IPS-20b (cell line): ENCODE data around the gene TARS2.
A peak's percentile ranks its signal among the peaks of the same experiment; 100 is the strongest.

Experiments used
- H3K27ac ChIP-seq: one replicate; pipeline ENCODE4 v1.5.1; 2013; ENCODE audit warnings: low read length
- H3K27me3 ChIP-seq: 2 replicates; pipeline ENCODE4 v1.6.1; 2013; ENCODE audit warnings: mild to moderate bottlenecking, low read length, inconsistent platforms; ENCODE audit not compliant: insufficient read depth
- H3K36me3 ChIP-seq: 2 replicates; pipeline ENCODE4 v1.6.1; 2013; ENCODE audit warnings: low read depth, mild to moderate bottlenecking, inconsistent platforms, low read length, moderate library complexity; ENCODE audit not compliant: insufficient read depth
- H3K4me1 ChIP-seq: 2 replicates; pipeline ENCODE4 v1.6.1; 2013; ENCODE audit warnings: mild to moderate bottlenecking, control low read depth, inconsistent platforms, low read length, moderate library complexity; ENCODE audit not compliant: insufficient read depth
- H3K4me3 ChIP-seq: 2 replicates; pipeline ENCODE4 v1.5.1; 2013; ENCODE audit warnings: mild to moderate bottlenecking, low read length, inconsistent platforms
- H3K9ac ChIP-seq: 2 replicates; pipeline ENCODE4 v1.6.1; 2013; ENCODE audit warnings: low read depth, mild to moderate bottlenecking, inconsistent platforms, low read length, moderate library complexity
- H3K9me3 ChIP-seq: 2 replicates; pipeline ENCODE4 v1.6.1; 2013; ENCODE audit warnings: mild to moderate bottlenecking, low read depth, low read length, inconsistent platforms; ENCODE audit not compliant: insufficient read depth

The TARS2 gene

GRCh38 chr1:150528196-150528595 lies 41.0 kb downstream of the TARS2 start:
- Histone ChIP-seq H3K9me3 (no peaks in the 10 kb centered on the region), H3K4me3 (no peak overlapping the region), H3K9ac (no peak overlapping the region), H3K27me3 (no peaks in the 10 kb centered on the region), H3K27ac (no peak overlapping the region), H3K4me1 (no peaks in the 10 kb centered on the region), H3K36me3 (no peaks in the 10 kb centered on the region)

DNA sequence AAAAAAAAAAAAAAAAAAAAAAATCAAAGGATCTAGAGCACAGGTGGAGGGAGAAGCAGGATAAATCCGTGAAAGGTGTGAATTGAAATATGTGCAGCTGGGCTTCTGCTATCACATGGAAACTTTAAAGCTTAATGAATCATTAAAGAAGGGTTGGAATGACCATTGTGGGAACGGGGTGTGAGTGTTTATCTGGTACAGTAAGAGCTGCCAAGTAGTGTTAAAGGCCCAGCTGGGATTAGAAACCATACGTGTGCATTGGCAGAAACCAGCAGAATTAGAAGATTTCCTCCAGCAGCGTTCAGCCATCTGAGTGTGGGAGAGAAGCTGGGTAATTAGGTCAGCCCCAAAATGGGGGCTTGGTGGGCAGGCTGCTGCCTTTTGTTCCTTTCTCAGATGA lies 41.8 kb downstream of the TARS2 start:
- no peaks in the 10 kb centered on the region for H3K4me1 ChIP-seq
- no peak overlapping the region for H3K4me3 ChIP-seq
- no peak overlapping the region for H3K9ac ChIP-seq
- no peaks in the 10 kb centered on the region for H3K36me3 ChIP-seq
- H3K27me3 ChIP-seq = no peaks in the 10 kb centered on the region
- no peak overlapping the region for H3K27ac ChIP-seq
- no peaks in the 10 kb centered on the region for H3K9me3 ChIP-seq

- H3K4me1 ChIP-seq = no peaks in the 10 kb centered on the region; the same call in 1 of the 2 replicates
- no peaks in the 10 kb centered on the region for H3K9me3 ChIP-seq
- H3K9ac ChIP-seq = no peak overlapping the region
- no peak overlapping the region for H3K4me3 ChIP-seq
- H3K36me3 ChIP-seq = no peaks in the 10 kb centered on the region
- H3K27me3 ChIP-seq = no peaks in the 10 kb centered on the region
- no peak overlapping the region for H3K27ac ChIP-seq
Observed at GRCh38 chr1:150530491-150531159, 43.4 kb downstream of the TARS2 start.

DNA sequence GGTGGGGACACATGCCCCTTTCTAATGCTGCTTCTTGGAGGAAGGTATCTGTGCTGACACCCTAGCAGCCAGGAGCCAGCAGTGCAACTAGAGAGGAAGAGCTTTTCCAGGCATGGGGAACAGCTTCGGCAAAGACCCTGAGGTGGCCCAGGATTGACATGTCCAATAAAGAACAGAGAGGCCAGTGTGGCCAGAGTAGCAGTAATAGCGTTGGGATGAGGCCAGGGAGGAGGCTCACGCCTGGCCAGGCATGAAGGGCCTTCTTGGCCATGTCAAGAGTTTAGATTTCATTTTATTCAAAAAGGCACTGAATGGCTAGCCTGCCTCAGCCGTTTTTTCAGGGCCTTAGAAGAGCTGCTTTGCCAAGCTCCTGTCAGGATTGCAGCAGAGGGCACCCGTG lies 45.6 kb downstream of the TARS2 start:
- Histone ChIP-seq H3K27ac (no peak overlapping the region), H3K9ac (no peak overlapping the region), H3K4me3 (no peak overlapping the region), H3K4me1 (peaks cover 5% of the 10 kb centered on the region; the same call in 1 of the 2 replicates), H3K27me3 (no peaks in the 10 kb centered on the region), H3K9me3 (no peaks in the 10 kb centered on the region), H3K36me3 (no peaks in the 10 kb centered on the region)

DNA sequence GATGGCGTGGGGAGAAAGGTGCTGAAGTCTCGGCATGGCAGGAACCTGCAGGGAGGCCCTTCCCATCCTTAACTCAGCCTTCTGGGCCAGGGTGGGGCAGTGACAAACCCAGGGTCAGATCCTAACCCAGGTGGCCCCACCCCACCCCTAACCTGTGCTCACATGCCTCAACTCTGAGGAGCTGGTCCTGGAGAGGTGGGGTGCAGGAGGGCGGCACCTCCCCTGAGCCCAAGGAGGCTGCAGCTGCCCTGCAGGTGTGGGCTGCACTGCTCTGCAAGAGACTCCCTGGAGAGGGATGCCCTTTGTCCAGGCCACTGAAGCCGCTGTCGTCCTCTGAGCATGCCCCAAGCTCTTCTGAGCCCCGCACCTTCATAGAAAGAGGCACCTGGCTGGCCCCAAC lies 46.8 kb downstream of the TARS2 start:
- Histone ChIP-seq H3K27ac (no peak overlapping the region), H3K9me3 (no peaks in the 10 kb centered on the region), H3K36me3 (no peaks in the 10 kb centered on the region), H3K4me3 (no peak overlapping the region), H3K27me3 (no peaks in the 10 kb centered on the region), H3K4me1 (peaks cover 5% of the 10 kb centered on the region), H3K9ac (no peak overlapping the region)

DNA sequence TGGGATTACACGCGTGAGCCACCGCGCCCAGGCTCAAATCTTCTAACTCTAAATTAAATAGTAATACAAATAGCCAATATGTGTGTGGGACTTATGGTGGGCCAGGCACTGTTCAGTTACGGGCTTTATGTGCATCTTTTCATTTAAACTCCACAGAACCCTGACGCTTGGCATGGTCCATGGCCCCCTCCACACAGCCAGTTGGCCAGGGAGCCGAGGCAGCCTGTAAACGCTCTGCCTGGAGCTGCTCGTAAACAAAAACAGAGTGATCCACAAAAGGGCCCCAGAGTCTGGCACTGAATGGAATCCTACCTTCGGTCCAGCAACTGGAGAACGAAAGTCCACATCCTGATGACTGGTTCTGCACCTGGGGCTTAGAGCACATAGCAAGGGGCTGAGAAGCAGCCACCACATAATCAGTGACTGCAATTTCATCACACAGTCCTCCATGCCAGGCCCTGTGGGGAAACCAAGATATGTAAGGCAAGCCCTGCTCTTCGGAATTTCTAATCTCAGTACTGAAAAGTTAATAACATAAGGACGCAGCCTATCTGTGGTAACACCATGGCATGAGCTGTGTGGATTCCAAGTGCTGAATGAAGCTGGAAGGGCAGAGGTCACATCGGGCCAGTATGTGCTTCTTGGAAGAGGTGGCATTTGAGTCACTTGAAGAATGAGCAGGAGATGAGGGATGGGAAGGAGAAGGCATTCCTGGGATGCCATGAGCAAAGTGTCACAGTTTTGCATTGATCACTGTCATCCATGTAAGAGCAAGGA lies 48.5 kb downstream of the TARS2 start:
- H3K4me3 ChIP-seq = no peak overlapping the region
- H3K27ac ChIP-seq = no peak overlapping the region
- H3K9me3 ChIP-seq = no peaks in the 10 kb centered on the region
- H3K36me3 ChIP-seq = no peaks in the 10 kb centered on the region
- H3K27me3 ChIP-seq = no peaks in the 10 kb centered on the region
- H3K9ac ChIP-seq = no peak overlapping the region
- H3K4me1 ChIP-seq = peaks cover 5% of the 10 kb centered on the region

DNA sequence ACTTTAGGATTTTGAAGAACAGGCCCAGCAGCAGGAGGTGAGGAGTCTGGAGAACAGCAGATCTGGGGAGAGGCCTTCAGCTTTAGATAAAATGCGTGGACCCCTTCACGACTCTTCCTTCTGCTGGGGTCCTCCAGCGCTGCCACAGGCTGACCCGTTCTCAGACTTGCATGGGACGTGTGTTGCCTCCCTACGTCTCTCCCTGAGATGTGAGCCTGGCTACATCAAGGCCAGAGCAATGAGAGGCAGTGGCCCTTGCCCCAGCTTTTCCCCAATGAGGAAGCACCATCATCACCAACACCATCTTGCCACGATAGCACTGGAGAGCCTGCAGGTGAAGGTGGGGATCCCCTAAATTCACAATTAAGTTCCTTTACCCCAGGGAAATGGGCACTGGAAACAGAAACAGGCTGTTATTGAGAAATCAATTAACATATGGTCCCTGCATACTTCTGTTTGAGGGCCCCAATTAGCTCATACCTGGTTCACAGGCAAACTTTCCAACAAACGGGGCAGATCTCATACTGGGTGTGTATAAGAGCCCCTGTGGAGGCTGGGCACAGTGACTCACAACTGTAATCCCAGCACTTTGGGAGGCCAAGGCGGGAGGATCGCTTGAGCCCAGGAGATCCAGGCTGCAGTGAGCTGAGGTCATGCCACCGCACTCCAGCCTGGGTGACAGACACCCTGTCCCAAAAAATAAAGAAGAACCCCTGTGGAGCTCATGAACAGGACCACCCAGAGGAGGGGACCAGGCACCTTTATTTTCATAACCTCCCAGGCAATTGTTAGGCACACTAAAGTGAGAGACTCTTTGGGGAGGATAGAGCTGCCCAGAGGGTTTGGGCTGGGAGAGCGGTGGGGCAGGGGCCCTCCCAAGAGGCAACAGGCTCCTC lies 49.9 kb downstream of the TARS2 start:
- Histone ChIP-seq H3K4me1 (peaks cover 5% of the 10 kb centered on the region), H3K36me3 (no peaks in the 10 kb centered on the region), H3K4me3 (no peak overlapping the region), H3K27me3 (no peaks in the 10 kb centered on the region), H3K27ac (no peak overlapping the region), H3K9ac (no peak overlapping the region), H3K9me3 (no peaks in the 10 kb centered on the region)

DNA sequence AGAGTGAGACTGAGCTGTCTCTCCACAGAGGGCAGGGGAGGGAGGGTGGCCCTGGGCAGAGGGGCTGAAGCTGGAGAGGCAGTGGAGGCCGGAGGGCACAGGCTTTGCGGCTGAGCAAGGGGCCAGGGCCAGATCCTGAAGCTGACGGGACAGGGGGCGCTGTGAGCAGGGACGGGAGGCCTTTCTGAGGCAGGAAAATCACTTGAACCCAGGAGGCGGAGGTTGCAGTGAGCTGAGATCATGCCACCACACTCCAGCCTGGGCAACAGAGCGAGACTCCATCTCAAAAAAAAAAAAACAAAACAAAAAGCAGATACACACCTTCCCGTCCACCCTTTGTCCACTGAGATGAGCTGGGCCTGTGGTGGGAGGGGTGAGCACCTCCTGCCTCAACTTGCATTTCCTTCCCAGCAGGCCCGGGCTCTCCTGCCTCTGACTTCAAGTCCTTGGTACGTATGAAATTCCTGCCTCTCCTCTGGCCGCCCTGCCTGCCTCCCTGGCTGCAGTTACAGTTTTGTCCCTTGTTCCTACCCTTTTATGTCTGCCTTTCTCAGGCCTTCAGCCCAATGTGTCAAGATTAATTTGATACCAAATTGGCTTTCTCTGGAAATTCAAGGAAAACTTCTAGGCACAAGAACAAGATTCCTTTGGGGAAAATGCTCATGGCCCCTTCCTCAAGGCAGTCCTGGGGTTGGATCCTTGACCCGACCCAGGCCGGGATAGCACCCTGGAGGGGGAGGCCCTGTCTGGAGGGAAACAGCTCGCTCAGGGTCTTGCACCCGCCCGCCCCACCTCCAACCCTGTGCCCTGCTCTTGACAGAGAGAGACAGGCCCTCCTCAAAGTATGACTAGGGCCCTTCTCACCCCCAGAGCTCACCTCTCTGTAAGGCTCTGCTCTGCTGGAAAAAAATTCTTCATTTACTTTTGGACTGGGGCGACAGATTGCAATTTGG lies 50.8 kb downstream of the TARS2 start:
- no peaks in the 10 kb centered on the region for H3K27me3 ChIP-seq
- H3K4me3 ChIP-seq = no peak overlapping the region
- no peaks in the 10 kb centered on the region for H3K9me3 ChIP-seq
- H3K27ac ChIP-seq = no peak overlapping the region
- peak overlapping the region; percentile 29; the same call in 1 of the 2 replicates for H3K9ac ChIP-seq
- H3K4me1 ChIP-seq = peaks cover 5% of the 10 kb centered on the region
- no peaks in the 10 kb centered on the region for H3K36me3 ChIP-seq

GRCh38 chr1:150543500-150544143 lies 56.4 kb downstream of the TARS2 start:
- H3K27me3 ChIP-seq = peaks cover 15% of the 10 kb centered on the region

GRCh38 chr1:150544204-150544603 lies 57.0 kb downstream of the TARS2 start:
- Histone ChIP-seq H3K9me3 (no peaks in the 10 kb centered on the region), H3K9ac (no peak overlapping the region), H3K27ac (no peak overlapping the region), H3K4me3 (no peak overlapping the region), H3K36me3 (no peaks in the 10 kb centered on the region), H3K27me3 (peaks cover 18% of the 10 kb centered on the region), H3K4me1 (no peaks in the 10 kb centered on the region)

More at GRCh38 chr1:150543500-150544143, 56.4 kb downstream of the TARS2 start:
- Histone ChIP-seq H3K4me1 (no peaks in the 10 kb centered on the region), H3K27ac (no peak overlapping the region), H3K36me3 (no peaks in the 10 kb centered on the region), H3K4me3 (no peak overlapping the region), H3K9ac (no peak overlapping the region), H3K9me3 (no peaks in the 10 kb centered on the region)
